Measurements from ENCODE around the gene CCDC182. TPM values are rescaled to one million over a fixed set of nuclear protein-coding genes. Genes with fewer than 3 reads are reported as not detected.

CCDC182 gene
- total and polyA plus RNA-seq, 2 of the 13 experiments (the other 11 are each of a cell fraction or from before 2014, with no cell fraction given): not detected

- TF ChIP-seq ZNF414 (CRISPR knock-in tag; IDR thresholded peaks at IDR 0.05) (no peak), ZNF234 (CRISPR knock-in tag; conservative IDR thresholded peaks at IDR 0.05) (no peak), RORA (CRISPR knock-in tag; IDR thresholded peaks at IDR 0.05) (no peak), MYC (CRISPR knock-in tag; IDR thresholded peaks at IDR 0.05; ENCODE audit: borderline replicate concordance) (no peak), PLSCR1 (CRISPR knock-in tag; IDR thresholded peaks at IDR 0.05; ENCODE audit: borderline replicate concordance) (no peak), ZSCAN29 (CRISPR knock-in tag; conservative IDR thresholded peaks at IDR 0.05) (no peak), TBP (CRISPR knock-in tag; IDR thresholded peaks at IDR 0.05) (no peak), ZBTB26 (CRISPR knock-in tag; IDR thresholded peaks at IDR 0.05; ENCODE audit: borderline replicate concordance) (no peak), ZNF446 (CRISPR knock-in tag; IDR thresholded peaks at IDR 0.05) (no peak), PRDM15 (CRISPR knock-in tag; IDR thresholded peaks at IDR 0.05) (no peak), POGZ (CRISPR knock-in tag; IDR thresholded peaks at IDR 0.05) (no peak), ZC3H4 (CRISPR knock-in tag; IDR thresholded peaks at IDR 0.05; ENCODE audit: borderline replicate concordance) (no peak), NFE2L1 (CRISPR knock-in tag; IDR thresholded peaks at IDR 0.05; ENCODE audit: borderline replicate concordance) (no peak)
Measured at GRCh38 chr17:57701124-57701523, 44.0 kb downstream of the CCDC182 start (continued).

Data from HepG2 (cell line).